Mucosa of rectum (tissue), 2 donors: Measurements from ENCODE around the gene OCSTAMP.

Experiments
- H3K27ac ChIP-seq, 2 donors: one replicate each; pipeline ENCODE4 v1.7.0; 2013; ENCODE audit warnings: inconsistent platforms in 2 of 2, low read depth in 2 of 2, low read length in 2 of 2
- H3K27me3 ChIP-seq, 2 donors: one replicate each; pipeline ENCODE4 v1.7.0; 2013; ENCODE audit warnings: low read length in 2 of 2; ENCODE audit not compliant: control insufficient read depth in 2 of 2, insufficient read depth in 2 of 2
- H3K36me3 ChIP-seq, 2 donors: one replicate each; pipeline ENCODE4 v1.7.0; 2013; ENCODE audit warnings: low read length in 2 of 2; ENCODE audit not compliant: control insufficient read depth in 2 of 2, insufficient read depth in 2 of 2
- H3K4me1 ChIP-seq, 2 donors: one replicate each; pipeline ENCODE4 v1.7.0; 2013; ENCODE audit warnings: low read length in 2 of 2, mild to moderate bottlenecking in 1 of 2; ENCODE audit not compliant: control insufficient read depth in 2 of 2, insufficient read depth in 2 of 2
- H3K4me3 ChIP-seq, 2 donors: one replicate each; pipeline ENCODE4 v1.7.0; 2013; ENCODE audit warnings: low read length in 2 of 2
- H3K9ac ChIP-seq, 2 donors: one replicate each; pipeline ENCODE4 v1.7.0; 2013; ENCODE audit warnings: low read length in 2 of 2, low read depth in 1 of 2, mild to moderate bottlenecking in 1 of 2
- H3K9me3 ChIP-seq, 2 donors: one replicate each; pipeline ENCODE4 v1.7.0; 2013; ENCODE audit warnings: low read length in 2 of 2; ENCODE audit not compliant: control insufficient read depth in 2 of 2
- donor health status: healthy.
- donor health status: Normal muscosa, but diverticular disease.

Gene OCSTAMP

GRCh38 chr20:46520976-46521579, 29.4 kb downstream of the OCSTAMP start:
- no peak overlapping the region for H3K9ac ChIP-seq
- H3K27ac ChIP-seq: no peak overlapping the region
- H3K9me3 ChIP-seq: no peaks in the 10 kb centered on the region
- peaks cover 0 to 4% of the 10 kb centered on the region in 2 donors for H3K27me3 ChIP-seq
- H3K4me1 ChIP-seq: no peaks in the 10 kb centered on the region
- no peaks in the 10 kb centered on the region for H3K36me3 ChIP-seq
- no peak overlapping the region for H3K4me3 ChIP-seq

- Histone ChIP-seq H3K9ac (no peak overlapping the region), H3K9me3 (no peaks in the 10 kb centered on the region), H3K4me3 (no peak overlapping the region), H3K4me1 (no peaks in the 10 kb centered on the region), H3K27me3 (peaks cover 0 to 4% of the 10 kb centered on the region in 2 donors), H3K36me3 (no peaks in the 10 kb centered on the region), H3K27ac (no peak overlapping the region)
Observed at GRCh38 chr20:46520540-46520939, 29.9 kb downstream of the OCSTAMP start.

DNA sequence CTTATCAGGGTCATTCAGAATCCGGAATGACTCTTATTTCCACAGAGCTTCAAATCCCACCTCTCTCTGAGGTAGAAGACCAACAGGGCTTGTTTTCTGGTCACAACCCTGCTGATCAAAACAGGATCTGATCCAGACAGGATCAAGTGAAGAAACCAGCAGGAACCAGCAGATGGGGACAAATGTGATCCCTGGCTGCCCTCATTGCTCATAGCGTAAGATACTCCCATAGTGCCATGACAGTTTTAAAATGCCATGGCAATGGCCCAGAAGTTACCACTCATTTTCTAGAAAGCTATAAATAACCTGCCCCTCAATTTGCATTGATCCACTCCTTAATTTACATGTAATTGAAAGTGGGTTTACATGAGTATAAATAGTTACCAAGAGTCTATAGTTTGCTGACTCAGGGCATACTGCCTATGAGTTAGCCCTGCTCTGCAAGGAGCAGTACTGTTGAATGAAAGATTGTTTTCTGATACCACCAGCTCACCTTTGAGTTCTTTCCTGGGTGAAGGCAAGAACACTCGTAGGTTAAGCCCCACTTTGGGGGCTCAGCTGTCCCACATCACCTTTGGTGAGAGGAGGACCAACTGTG, 30.9 kb downstream of the OCSTAMP start:
- H3K27ac ChIP-seq: no peak overlapping the region
- H3K9me3 ChIP-seq: no peaks in the 10 kb centered on the region
- no peaks in the 10 kb centered on the region for H3K4me1 ChIP-seq

GRCh38 chr20:46512943-46513844, 37.3 kb downstream of the OCSTAMP start, which contains the start of gene ZNF334:
TSS of gene ZNF334 (minus strand) at chr20:46513559. CDS start at chr20:46512102, 1,457 bp downstream.
- Histone ChIP-seq H3K4me3 (peak within 1 kb of the TSS; percentile 57 to 83), H3K36me3 (no peaks in the 10 kb centered on the region), H3K27ac (peak within 1 kb of the TSS in 1 of 2 donors; percentile 28), H3K9ac (peak within 1 kb of the TSS; percentile 20 to 59), H3K4me1 (no peaks in the 10 kb centered on the region), H3K9me3 (no peaks in the 10 kb centered on the region), H3K27me3 (peaks cover 4 to 7% of the 10 kb centered on the region in 2 donors)

More for the DNA sequence above, 30.9 kb downstream of the OCSTAMP start:
- H3K9ac ChIP-seq: no peak overlapping the region
- no peaks in the 10 kb centered on the region for H3K36me3 ChIP-seq
- H3K27me3 ChIP-seq: peaks cover 0 to 4% of the 10 kb centered on the region in 2 donors
- no peak overlapping the region for H3K4me3 ChIP-seq

GRCh38 chr20:46509523-46509922, 40.9 kb downstream of the OCSTAMP start:
- Histone ChIP-seq H3K4me3 (no peak overlapping the region), H3K36me3 (no peaks in the 10 kb centered on the region), H3K9me3 (no peaks in the 10 kb centered on the region), H3K27me3 (peaks cover 0 to 8% of the 10 kb centered on the region in 2 donors), H3K4me1 (no peaks in the 10 kb centered on the region), H3K9ac (no peak overlapping the region), H3K27ac (no peak overlapping the region)

DNA sequence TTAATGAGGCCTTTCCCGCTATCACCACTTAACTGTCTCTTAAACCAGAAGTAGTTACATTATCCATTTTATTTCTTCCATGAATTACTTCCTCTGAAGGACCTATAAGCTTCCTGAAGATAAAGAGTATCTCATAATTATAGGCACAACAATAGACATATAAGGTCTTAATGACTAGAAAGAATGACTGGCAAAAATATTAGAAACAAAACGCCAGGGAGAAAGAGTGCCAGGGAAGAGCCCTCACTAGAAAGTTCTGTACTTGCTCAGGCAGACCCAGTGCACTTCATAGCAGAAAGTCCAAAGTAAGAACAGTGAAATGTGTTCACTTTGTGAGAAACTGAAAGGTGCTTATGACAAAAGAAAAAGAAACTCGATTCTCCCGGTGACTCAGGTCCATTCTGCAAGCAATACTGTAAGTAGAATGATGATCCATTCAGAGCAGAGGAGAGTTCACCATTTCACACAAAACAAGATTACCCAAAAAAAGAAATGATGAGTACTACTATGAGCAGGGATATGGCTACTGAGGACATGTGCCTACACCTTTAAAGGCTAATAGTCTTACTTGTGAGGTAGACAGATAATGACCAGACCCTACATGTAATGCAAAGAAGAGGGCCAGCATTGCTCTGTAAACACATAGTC, 42.6 kb downstream of the OCSTAMP start:
- Histone ChIP-seq H3K9ac (no peak overlapping the region), H3K9me3 (no peaks in the 10 kb centered on the region), H3K4me3 (no peak overlapping the region), H3K27me3 (peaks cover 0 to 4% of the 10 kb centered on the region in 2 donors), H3K27ac (no peak overlapping the region), H3K36me3 (no peaks in the 10 kb centered on the region), H3K4me1 (no peaks in the 10 kb centered on the region)

- Histone ChIP-seq H3K9ac (no peak overlapping the region), H3K4me3 (no peak overlapping the region), H3K27me3 (peaks cover 0 to 4% of the 10 kb centered on the region in 2 donors), H3K36me3 (no peaks in the 10 kb centered on the region), H3K27ac (no peak overlapping the region), H3K4me1 (no peaks in the 10 kb centered on the region), H3K9me3 (peaks cover 12 to 17% of the 10 kb centered on the region in 2 donors)
Observed at GRCh38 chr20:46505506-46505905, 44.9 kb downstream of the OCSTAMP start.

DNA sequence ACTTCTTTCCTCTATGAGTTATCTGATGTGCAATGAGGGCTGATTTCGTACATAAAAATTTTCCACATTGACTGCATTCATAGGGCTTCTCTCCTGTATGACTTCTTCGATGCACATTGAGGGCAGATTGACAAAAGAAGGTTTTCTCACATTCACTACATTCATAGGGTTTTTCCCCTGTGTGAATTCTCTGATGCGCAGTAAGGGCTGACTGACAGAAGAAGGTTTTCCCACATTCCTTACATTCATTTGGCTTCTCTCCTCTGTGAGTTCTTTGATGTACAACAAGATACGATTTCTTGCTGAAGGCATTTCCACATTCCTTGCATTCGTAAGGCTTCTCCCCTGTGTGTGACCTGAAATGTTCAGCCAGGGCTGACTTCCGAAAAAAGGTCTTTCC, 48.5 kb downstream of the OCSTAMP start:
- H3K27ac ChIP-seq: no peak overlapping the region
- no peak overlapping the region for H3K4me3 ChIP-seq
- no peak overlapping the region for H3K9ac ChIP-seq
- peaks cover 14 to 23% of the 10 kb centered on the region in 2 donors for H3K9me3 ChIP-seq
- no peaks in the 10 kb centered on the region for H3K36me3 ChIP-seq
- H3K4me1 ChIP-seq: no peaks in the 10 kb centered on the region
- H3K27me3 ChIP-seq: no peaks in the 10 kb centered on the region

GRCh38 chr20:46501337-46501942, 49.0 kb downstream of the OCSTAMP start:
- Histone ChIP-seq H3K9me3 (peaks cover 14 to 23% of the 10 kb centered on the region in 2 donors), H3K27me3 (no peaks in the 10 kb centered on the region), H3K9ac (no peak overlapping the region), H3K4me1 (no peaks in the 10 kb centered on the region), H3K36me3 (no peaks in the 10 kb centered on the region), H3K4me3 (no peak overlapping the region), H3K27ac (no peak overlapping the region)
